Activated T-cell treated with anti-CD3 and anti-CD28 coated beads, Interleukin-2, amount 50 U/mL, for 24 hours (primary cell): ENCODE results near the gene BCL11B.

Experiments
- DNase-seq: peaks from one replicate; pipeline ENCODE4 v3.0.0-alpha.2; 2020
- H3K27ac Mint-ChIP-seq: 2 replicates; pipeline ENCODE4 v1.8.0; 2020; ENCODE audit warnings: mild to moderate bottlenecking, mixed read lengths
- H3K27me3 Mint-ChIP-seq: 2 replicates; pipeline ENCODE4 v1.8.0; 2020; ENCODE audit warnings: mixed read lengths
- H3K36me3 Mint-ChIP-seq: 2 replicates; pipeline ENCODE4 v1.8.0; 2020; ENCODE audit warnings: low read depth, mixed read lengths
- H3K4me1 Mint-ChIP-seq: 2 replicates; pipeline ENCODE4 v1.8.0; 2020; ENCODE audit warnings: low read depth, mixed read lengths
- H3K4me3 Mint-ChIP-seq: 2 replicates; pipeline ENCODE4 v1.8.0; 2020; ENCODE audit warnings: mild to moderate bottlenecking, moderate library complexity, mixed read lengths
- H3K9me3 Mint-ChIP-seq: 2 replicates; pipeline ENCODE4 v1.8.0; 2020; ENCODE audit warnings: mixed read lengths

Gene BCL11B

GRCh38 chr14:99246536-99247097 lies 25.4 kb downstream of the BCL11B start:
- H3K36me3 Mint-ChIP-seq: peaks cover 74% of the 10 kb centered on the region
- peak; percentile 65 for DNase-seq
- peak overlapping the region; percentile 82 for H3K4me3 Mint-ChIP-seq
- H3K9me3 Mint-ChIP-seq: no peaks in the 10 kb centered on the region
- peaks cover 85% of the 10 kb centered on the region for H3K4me1 Mint-ChIP-seq
- H3K27ac Mint-ChIP-seq: peak overlapping the region; percentile 100
- no peaks in the 10 kb centered on the region for H3K27me3 Mint-ChIP-seq

GRCh38 chr14:99245564-99246511 lies 26.2 kb downstream of the BCL11B start:
- peak; percentile 66 for DNase-seq
- Mint-ChIP-seq H3K27me3 (no peaks in the 10 kb centered on the region), H3K9me3 (no peaks in the 10 kb centered on the region), H3K36me3 (peaks cover 74% of the 10 kb centered on the region), H3K4me3 (peak overlapping the region; percentile 82), H3K4me1 (peaks cover 84% of the 10 kb centered on the region), H3K27ac (peak overlapping the region; percentile 97)

GRCh38 chr14:99244941-99245563 lies 26.9 kb downstream of the BCL11B start:
- Mint-ChIP-seq H3K27ac (peak overlapping the region; percentile 97), H3K9me3 (no peaks in the 10 kb centered on the region), H3K4me1 (peaks cover 85% of the 10 kb centered on the region), H3K4me3 (peak overlapping the region; percentile 82), H3K36me3 (peaks cover 74% of the 10 kb centered on the region), H3K27me3 (no peaks in the 10 kb centered on the region)
- DNase-seq: no peak

GRCh38 chr14:99244367-99244901 lies 27.6 kb downstream of the BCL11B start:
- no peak for DNase-seq
- Mint-ChIP-seq H3K4me3 (peak overlapping the region; percentile 82), H3K9me3 (no peaks in the 10 kb centered on the region), H3K27me3 (no peaks in the 10 kb centered on the region), H3K36me3 (peaks cover 74% of the 10 kb centered on the region), H3K27ac (peak overlapping the region; percentile 97), H3K4me1 (peaks cover 86% of the 10 kb centered on the region)

- Mint-ChIP-seq H3K9me3 (no peaks in the 10 kb centered on the region), H3K4me1 (peaks cover 86% of the 10 kb centered on the region), H3K27me3 (no peaks in the 10 kb centered on the region), H3K36me3 (peaks cover 75% of the 10 kb centered on the region), H3K4me3 (peak overlapping the region; percentile 82), H3K27ac (peak overlapping the region; percentile 97)
- no peak for DNase-seq
Measured at GRCh38 chr14:99242816-99243721, 28.9 kb downstream of the BCL11B start.

GRCh38 chr14:99242238-99242637 lies 29.8 kb downstream of the BCL11B start:
- Mint-ChIP-seq H3K4me3 (peak overlapping the region; percentile 82), H3K9me3 (no peaks in the 10 kb centered on the region), H3K27me3 (no peaks in the 10 kb centered on the region), H3K27ac (peak overlapping the region; percentile 97), H3K36me3 (peaks cover 75% of the 10 kb centered on the region), H3K4me1 (peaks cover 86% of the 10 kb centered on the region)
- no peak for DNase-seq

- peak; percentile 63 for DNase-seq
- peak overlapping the region; percentile 82 for H3K4me3 Mint-ChIP-seq
- H3K9me3 Mint-ChIP-seq: no peaks in the 10 kb centered on the region
- H3K27me3 Mint-ChIP-seq: no peaks in the 10 kb centered on the region
- H3K36me3 Mint-ChIP-seq: peaks cover 70% of the 10 kb centered on the region
- peaks cover 86% of the 10 kb centered on the region for H3K4me1 Mint-ChIP-seq
- peak overlapping the region; percentile 97 for H3K27ac Mint-ChIP-seq
Measured at GRCh38 chr14:99241325-99242010, 30.5 kb downstream of the BCL11B start.

- H3K27me3 Mint-ChIP-seq: no peaks in the 10 kb centered on the region
- H3K27ac Mint-ChIP-seq: peak overlapping the region; percentile 97
- DNase-seq: no peak
- H3K9me3 Mint-ChIP-seq: no peaks in the 10 kb centered on the region
- peak overlapping the region; percentile 82 for H3K4me3 Mint-ChIP-seq
- H3K4me1 Mint-ChIP-seq: peaks cover 92% of the 10 kb centered on the region
- peaks cover 77% of the 10 kb centered on the region for H3K36me3 Mint-ChIP-seq
Measured at GRCh38 chr14:99240627-99241324, 31.2 kb downstream of the BCL11B start.

- Mint-ChIP-seq H3K9me3 (no peaks in the 10 kb centered on the region), H3K27me3 (no peaks in the 10 kb centered on the region), H3K4me3 (peak overlapping the region; percentile 82), H3K36me3 (peaks cover 80% of the 10 kb centered on the region), H3K4me1 (peaks cover 97% of the 10 kb centered on the region), H3K27ac (peak overlapping the region; percentile 97)
- DNase-seq: no peak
Measured at GRCh38 chr14:99239661-99240092, 32.3 kb downstream of the BCL11B start.

GRCh38 chr14:99238216-99238615 lies 33.8 kb downstream of the BCL11B start:
- Mint-ChIP-seq H3K27ac (peak overlapping the region; percentile 97), H3K4me1 (peaks cover 98% of the 10 kb centered on the region)

GRCh38 chr14:99237288-99237687 lies 34.7 kb downstream of the BCL11B start:
- Mint-ChIP-seq H3K27ac (peak overlapping the region; percentile 97), H3K4me1 (peaks cover 98% of the 10 kb centered on the region), H3K4me3 (peak overlapping the region; percentile 82), H3K9me3 (no peaks in the 10 kb centered on the region), H3K27me3 (no peaks in the 10 kb centered on the region), H3K36me3 (peaks cover 80% of the 10 kb centered on the region)
- no peak for DNase-seq

More at GRCh38 chr14:99238216-99238615, 33.8 kb downstream of the BCL11B start:
- H3K4me3 Mint-ChIP-seq: peak overlapping the region; percentile 82
- H3K27me3 Mint-ChIP-seq: no peaks in the 10 kb centered on the region
- peaks cover 83% of the 10 kb centered on the region for H3K36me3 Mint-ChIP-seq
- DNase-seq: no peak
- H3K9me3 Mint-ChIP-seq: no peaks in the 10 kb centered on the region

- peak overlapping the region; percentile 82 for H3K4me3 Mint-ChIP-seq
- H3K4me1 Mint-ChIP-seq: peaks cover 98% of the 10 kb centered on the region
- no peak for DNase-seq
- H3K9me3 Mint-ChIP-seq: no peaks in the 10 kb centered on the region
- no peaks in the 10 kb centered on the region for H3K27me3 Mint-ChIP-seq
- H3K36me3 Mint-ChIP-seq: peaks cover 78% of the 10 kb centered on the region
- H3K27ac Mint-ChIP-seq: peak overlapping the region; percentile 97
Measured at GRCh38 chr14:99236386-99237138, 35.4 kb downstream of the BCL11B start.
